CD4-positive, alpha-beta T cell treated with Interleukin-2 at 100 ng/mL for 4 hours (primary cell): ENCODE results near the gene LIMCH1.

Experiments
- DNase-seq: peaks from one replicate; pipeline ENCODE4 v3.0.0-alpha.2; 2020; ENCODE audit warnings: low spot score

Gene LIMCH1

DNA sequence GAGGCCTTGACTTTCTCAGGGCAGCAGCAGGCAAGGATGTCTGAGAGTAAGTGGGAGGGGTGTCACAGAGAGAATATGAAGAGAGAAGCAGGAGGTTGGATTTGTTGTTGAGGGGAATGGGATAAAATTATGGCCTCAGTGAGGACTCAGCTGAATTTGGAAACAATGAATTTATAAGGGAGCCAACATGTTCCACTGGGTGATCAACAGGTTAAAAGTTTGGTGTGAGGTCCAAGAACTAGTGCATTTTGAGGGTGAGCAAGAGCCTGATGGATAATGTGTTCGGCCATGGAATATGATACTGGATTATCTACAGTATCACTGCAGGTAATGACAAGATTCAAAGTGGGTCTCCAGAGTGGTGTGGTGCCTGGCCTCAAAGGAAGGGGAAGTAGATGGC lies 33.5 kb downstream of the LIMCH1 start:
- no peak for DNase-seq

DNA sequence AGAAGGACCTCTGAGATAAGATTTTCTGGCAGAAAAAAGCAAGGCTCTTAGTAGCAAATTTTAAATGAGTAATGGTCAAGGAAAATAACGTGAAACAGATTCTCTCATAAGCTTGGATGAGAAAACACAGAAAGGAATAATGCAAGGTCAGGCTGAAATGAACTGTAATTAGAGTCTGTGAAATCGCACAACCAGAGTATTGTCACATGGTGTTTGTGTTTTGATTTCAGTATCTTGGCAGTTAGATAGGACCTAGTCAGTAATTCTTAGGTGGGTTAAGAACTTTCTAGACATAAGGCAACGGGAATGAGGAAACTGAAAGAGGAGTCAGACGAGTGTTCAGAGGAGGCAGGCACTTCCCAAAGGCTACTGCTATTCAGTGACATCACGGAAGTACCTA lies 34.6 kb downstream of the LIMCH1 start:
- DNase-seq = no peak

DNA sequence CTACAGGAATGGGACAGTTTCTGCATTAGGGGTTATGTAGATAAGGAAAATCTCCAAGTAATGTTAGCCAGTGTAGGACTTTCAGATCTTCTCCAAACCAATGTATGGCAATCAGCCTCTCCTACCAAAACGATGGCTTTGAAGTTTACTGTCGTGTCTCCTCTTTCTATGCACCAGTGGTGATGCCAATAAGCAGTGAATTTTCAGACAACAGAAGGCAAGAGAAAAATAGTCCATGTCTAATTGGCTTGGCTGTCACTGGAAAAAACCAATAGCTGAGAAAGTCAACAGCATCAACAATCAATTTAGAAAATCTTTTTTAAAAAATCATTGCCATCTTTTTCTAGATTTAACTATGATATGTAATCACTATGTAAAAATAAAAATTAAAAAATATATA lies 35.0 kb downstream of the LIMCH1 start:
- no peak for DNase-seq

DNA sequence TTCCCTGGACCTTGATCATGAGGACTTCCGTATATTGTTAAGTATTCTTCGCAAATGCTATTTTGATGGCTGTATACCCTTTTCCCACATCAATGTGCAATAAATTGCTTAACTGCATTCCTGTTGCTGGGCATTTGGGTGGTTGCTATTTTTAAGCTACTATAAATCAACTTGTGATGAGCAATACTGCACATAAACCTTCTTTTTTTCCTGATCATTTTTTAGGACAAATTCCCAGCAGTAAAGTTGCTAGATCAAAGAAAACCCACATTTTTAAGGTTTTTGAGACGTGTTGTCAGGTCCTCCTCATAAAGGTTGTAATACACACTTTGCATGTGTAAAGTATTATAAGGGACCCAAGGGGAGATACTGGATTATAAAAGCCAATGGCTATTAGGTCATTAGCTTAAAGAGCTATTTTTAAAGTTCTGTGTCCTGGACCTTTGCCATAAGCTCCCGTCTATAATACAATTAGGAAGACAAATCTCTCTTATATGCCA lies 35.6 kb downstream of the LIMCH1 start:
- DNase-seq = no peak

DNA sequence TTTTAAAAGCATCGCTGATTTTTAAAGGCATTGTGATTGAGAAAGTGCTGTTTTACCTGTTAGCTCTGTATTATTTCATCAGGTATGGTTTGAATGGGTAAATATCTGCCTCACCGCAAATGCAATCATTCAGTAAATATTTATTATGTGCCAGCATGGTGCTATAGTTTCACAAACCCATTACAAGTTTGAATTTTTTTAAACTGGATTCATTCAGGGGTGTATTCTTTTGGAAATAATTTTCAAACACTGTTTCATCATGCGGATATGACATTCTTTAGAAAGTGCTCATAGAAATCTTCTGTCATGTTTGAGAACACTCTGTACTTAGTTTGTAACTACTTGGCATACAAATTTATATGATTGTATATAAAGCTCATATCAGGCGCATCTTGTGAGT lies 37.2 kb downstream of the LIMCH1 start:
- no peak for DNase-seq

DNA sequence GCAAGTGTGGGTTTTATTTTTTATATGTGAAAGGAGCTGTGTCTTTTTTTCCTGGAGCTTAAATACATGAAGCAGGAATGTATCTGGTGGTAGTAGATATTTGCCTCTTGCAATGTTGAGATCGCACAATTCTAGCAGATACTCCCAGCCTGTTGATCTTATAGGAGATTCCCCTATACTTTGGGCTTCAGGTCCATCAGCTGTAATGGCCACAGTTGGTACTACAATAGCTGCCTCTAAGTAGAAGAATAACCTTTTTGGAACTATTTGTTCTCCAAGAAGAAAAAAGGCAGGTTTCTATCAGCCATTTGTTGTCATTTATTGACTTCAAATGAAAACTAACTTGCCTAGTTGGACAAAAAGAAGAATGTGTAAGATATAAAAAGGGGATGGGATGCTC lies 37.7 kb downstream of the LIMCH1 start:
- DNase-seq = no peak

DNA sequence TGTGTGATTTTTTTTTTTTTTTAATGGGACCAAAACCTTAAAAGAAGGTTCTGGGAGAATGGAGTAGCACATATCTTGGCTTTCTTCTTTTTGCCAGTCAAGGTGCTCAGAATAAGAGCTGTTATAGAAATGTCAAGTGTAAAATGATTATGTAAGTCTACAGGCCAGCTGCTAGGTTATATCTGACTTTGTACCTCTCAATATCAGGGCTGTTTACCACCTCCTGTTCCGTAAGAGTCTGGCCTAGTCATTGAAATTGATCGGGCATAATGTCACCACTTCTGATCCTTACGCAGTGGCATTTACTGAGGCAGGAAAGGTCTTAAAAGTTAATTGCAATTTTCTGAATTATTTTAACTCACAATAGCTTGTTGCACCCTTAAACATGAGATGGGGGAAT lies 41.1 kb downstream of the LIMCH1 start:
- DNase-seq = no peak

DNA sequence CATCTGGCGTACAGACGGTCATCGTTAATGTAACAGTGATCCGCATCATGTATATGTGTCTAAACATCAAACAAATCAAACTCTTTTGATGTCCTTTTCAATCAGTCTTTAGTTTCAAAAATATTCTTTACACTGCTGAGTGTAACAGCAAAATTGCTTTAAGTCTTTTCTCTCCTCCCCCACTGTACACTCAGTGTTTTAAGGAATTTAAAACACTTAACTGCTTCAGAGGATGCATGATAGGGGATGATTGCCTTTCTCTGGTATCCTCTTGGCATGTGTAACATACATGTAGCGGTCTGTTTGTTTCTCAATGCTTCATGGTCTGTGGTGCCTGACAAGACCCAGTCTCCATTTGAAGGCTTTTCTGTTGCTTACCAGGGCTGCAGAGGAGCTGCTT lies 41.6 kb downstream of the LIMCH1 start:
- no peak for DNase-seq

DNA sequence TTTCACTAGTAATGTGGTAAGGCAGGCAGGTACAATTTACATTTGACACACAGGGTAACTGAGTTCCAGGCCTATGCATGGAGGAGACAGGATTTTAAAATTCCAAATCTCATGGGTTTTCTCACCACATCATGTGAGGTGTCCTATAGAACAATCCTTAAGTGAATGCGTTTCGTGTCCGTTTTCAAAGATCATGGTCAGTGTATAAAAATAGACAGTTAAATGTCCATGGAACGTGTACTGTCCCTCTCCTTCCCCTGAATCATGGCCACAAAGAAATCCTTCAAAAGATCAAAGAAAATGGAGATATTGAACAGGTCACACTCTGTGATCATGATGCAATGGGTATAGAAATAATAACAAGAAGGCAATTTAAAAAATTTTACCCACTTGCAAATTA lies 42.0 kb downstream of the LIMCH1 start:
- no peak for DNase-seq

DNA sequence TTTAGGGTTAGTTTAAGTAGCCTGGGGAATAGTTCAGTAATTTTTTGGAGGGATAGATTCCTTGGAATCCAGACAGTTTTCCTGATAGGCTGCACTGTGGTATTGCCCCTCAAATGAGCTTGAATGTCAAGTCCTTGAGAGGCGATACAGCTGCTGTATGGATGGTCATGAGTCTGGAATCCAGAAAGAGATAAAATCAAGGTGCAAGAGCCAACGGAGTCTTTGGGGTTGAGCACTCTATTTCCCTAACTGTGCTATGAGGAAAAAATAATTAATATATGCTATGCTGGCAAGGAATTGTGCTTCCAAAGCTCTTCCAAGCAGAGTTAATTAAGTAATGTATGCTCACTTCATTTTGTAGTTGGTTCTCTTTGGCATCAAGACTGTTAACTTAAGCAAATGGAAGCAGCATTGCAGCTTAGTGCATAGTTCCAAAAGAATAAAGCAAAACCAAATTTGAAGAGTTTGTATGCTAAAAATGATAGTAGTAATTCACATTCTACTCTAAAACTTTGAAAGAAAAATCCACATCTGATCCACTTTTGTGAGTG lies 48.8 kb downstream of the LIMCH1 start:
- no peak for DNase-seq

DNA sequence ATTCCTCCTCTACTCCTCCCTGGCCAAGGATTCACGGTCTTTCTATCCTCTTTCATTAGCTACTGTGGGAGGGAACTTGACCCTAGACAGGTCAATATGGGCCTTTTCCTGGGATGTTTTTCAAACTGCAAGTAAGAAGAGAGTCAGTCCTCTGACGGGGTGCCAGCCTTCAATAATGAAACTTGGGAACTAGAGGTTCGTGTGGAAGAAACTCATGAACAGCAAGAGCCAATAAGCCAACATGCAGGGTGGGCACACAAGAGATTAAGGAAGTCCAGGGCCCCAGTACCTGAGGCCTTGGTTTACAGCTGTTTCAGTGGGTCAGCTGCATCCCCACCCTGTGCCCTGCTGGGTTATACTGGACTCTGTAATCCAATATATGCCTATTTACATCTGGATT lies 49.3 kb downstream of the LIMCH1 start:
- DNase-seq = no peak

DNA sequence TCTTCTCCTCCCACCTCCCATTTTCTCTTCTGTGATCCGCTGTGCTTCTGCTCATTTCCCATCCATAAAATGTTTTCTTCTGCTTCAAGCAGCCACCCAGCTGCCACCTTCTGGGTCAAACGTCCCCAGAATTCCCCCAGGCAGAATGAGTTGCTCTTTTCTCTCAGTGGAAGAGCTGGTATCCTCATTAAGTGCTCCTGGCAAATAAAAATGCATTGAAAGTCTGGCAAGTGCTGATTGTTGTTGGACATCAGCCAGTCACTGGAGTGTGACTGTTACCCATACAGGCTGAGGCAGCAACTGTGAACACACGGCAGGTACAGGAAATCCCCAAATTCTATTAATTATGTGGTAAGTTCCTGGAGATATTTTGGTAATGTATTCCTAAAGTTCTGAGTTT lies 52.6 kb downstream of the LIMCH1 start:
- no peak for DNase-seq

DNA sequence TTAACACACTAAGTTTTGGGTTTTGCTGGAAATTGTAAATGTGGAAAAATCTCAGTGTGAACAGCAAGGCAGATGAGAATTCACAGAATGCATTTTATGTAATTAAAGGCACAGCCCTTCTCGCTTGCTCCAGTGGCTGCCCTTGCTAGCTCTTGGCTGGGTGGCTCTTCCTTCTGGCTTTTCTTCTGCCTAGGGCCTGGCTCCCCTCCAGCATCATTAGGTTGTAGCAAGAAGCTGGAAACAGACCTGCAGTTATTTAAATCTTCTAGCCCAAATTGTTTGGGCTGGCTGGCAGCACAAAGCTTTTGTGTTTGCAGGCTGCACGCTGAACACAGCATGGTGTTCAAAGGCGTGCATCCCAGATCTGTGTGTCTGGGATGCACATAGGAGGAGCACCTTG lies 56.5 kb downstream of the LIMCH1 start:
- DNase-seq = no peak

DNA sequence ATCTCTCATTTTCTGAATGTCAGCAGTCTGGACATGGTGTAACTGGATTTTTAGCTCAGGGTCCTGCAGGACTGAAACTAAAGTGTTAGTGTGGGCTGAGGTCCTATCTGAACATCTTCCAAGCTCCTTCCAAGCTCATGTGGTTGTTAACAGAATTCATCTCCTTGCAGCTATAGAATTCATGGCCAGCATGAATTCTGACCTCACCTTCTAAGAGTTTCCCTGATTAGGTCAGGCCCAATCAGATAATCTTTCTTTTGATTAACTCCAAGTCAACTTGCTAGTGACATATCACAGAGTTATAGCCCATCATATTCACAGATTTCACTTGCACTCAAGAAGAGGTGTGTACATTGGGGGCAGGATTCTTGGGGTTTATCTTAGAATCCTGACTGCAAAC lies 59.5 kb downstream of the LIMCH1 start:
- DNase-seq = no peak

DNA sequence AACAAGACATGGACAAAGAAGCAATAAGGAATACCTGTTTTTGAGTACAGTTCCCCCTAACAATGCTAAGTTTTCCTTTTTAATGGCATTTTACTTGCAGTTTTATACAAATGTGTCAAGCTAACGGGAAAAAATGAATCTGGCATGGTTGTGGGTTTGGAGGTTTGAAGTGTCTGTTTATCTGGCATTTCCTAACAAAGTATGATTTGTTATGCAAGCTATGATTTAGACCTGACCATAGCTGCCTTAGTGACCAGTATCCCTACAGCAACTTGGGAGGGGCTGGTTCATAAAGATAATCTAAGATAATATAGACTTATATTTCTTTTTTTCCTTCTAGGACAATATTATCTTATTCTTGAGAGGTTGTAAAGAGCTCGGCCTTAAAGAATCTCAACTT lies 60.6 kb downstream of the LIMCH1 start:
- no peak for DNase-seq

DNA sequence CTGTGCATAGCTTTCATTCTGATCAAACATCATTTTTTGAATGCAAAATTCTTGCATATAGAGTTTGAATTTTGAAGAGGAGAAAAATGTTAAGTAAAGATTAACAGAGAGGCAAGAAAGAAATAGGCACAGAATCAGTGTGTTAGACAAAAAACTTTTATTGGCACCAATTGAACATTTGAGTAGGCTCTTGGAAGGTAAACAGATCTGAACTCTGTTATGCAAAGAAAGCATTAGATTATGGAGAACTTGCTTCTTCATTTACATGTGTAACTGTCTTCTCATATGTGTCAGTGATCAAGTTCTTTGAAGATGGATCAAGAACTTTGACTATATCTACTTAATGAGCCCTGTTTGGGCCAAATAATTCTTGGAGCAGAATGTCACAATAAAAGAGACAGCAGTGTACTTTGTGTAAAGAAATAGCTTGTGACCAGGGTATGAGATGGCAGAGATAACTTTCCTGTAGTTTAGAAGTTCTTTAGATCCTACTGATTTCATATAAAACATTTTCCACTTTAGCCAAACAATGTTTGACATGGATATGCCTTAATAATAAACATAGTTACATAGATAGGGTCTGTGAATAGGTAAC lies 61.3 kb downstream of the LIMCH1 start:
- DNase-seq = no peak

DNA sequence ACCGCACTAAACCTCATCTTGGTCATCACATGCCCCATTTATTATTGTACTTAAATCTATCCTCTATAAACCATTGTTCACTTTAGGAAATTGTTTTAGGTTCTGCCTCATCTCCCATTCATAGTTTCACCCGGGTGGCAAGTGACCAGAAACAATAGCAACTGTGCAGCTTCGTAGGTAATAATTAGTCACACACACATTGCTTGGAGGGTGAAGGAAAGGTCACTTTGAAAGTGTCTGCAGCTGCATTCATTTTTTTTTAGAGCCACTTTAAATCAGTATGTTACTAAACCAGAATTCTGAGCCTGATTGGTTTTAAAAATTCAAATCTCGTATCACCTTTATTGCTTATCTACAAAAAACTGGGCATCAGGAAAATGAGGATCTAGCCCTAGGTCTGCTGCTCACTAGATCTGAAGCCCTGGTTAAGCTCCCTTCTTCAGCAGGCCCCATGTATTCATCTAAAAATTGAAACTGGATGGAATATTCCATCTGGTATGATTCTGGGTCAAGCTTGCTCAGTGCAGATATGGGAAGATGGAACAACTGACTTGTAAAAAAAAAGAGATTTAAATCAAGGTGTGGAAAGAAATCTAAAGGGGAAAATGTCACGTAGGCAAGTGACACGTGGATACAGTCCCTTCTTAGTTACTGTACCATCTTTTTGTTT lies 62.4 kb downstream of the LIMCH1 start:
- DNase-seq = no peak

DNA sequence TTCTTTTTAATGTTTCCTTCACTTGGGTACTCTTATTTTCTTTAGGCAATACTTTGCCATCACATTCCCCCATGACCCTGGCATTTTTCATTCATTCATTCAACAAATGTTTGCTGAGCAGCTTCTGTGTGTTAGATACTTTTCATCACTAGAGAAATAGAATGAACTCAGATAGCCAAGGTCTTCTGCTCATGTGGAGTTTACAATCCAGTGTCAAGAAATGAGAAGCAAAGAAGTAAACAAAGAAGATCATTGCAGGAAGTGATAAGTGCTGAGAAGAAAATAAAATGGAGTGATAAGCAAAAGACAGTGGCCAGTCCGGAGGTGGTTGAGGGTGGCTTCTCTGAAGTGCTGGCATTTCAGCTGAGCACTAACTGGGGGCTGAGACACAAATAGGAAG lies 63.1 kb downstream of the LIMCH1 start:
- no peak for DNase-seq

DNA sequence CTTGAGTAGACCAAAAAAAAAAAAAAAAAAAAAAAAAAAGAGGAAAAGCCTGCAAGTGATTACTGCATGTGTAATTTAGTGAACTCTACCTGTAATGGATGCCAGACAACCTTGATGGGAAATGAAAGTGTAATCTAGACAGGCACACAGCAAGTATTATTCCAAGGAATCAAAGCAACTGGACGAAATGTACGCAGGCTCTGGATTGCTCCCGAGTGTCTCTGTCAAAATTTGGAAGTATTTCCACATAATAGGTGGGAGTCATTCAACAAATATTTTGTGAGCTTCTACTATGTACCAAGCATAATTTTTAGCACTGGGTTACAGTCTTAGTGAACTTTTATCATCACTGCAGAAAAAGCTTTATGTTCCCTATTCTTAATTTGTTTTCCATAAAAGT lies 64.2 kb downstream of the LIMCH1 start:
- DNase-seq = no peak

DNA sequence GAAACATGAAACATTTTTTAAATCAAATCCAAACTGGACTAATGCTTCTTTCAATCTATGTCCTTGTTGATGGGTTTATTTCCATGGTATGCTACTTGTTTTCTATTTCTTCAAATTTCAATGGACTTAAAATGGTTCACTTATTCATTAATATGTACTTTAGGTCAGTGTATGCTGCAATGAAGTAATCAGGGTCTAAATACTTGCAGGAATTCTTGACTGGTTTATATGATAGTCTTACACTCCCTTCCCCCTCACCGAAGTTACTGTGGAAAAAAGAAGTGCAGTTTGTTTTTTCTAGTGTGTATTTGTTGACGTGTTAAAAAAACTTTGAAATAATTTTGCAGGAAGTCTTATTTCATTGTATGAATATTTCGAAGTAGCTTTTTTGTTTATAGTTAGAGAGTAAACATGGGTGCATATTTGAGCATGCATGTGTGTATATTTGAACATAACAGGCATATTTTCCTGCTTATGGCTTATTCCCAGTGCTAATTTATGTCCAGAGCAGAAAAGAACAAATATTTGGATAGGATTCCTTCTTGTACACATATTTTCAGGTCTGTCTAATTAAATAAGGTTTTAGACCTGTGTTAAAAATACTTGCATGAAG lies 65.0 kb downstream of the LIMCH1 start:
- no peak for DNase-seq

DNA sequence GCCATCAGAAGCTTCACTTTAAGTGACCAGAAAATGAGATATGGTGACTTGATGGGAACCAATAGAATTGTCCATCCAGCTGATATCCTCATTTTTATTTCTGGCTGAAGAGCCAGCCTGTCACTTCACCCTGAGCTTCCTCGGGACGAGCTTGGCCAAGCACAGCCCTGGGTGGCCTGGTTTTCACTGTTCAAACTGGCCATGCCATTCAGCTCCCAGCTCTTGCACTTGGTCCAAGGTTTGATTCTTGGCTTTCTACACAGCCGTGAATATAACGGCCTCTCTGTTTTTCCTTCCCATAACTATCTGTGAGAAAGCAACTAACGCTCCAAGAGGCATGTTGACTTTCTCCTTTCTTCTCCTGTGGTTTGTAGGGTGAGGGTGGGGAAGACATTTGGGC lies 71.9 kb downstream of the LIMCH1 start:
- DNase-seq = no peak

DNA sequence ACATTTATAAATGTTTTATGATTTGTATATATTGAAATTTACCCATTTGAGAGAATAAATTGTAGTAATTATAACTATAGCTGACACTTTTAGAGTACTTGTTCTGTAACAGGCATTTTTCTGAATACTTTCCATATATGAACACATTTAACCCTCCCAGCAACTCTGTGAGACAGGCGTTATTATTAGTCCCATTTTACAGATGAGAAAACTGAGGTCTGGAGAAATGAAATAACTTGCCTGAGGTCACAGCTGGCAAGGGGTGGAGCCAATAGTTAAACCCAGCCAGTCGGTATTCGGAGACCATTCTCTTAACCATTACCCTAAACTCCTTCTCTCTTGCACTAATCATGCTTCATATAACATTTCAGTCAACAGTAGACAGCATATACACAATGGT lies 72.5 kb downstream of the LIMCH1 start:
- no peak for DNase-seq

DNA sequence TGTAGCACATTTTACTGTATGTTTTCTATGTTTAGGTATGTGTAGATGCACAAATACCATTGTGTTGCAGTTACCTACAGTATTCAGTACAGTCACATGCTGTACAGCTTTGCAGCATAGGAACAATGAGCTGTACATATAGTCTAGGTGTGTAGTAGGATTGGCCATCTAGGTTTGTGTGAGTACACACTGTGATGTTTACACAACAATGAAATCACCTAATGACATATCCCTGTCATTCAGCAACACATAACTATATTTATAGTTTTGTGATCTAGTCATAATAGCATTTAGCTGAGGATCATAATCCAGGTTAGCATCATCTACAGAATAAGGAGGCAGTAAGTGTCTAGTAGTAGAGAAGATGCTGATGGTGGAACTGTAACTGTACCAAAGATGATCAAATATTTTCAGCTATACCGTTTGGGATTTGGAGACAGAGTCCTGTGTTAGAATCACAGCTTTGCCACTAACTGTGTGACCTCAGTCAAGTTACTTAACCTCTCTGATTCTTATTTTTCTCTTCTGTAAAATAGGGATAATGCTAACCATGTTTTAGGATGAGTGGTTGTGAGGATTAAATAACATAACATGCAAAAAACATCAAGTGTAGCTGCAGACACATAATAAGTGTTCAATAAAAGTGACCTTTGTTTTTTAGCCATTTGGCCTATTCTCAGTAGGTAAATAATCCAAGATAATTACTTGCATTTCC lies 73.3 kb downstream of the LIMCH1 start:
- no peak for DNase-seq
